Fibroblast of lung (primary cell): ENCODE measurements around the gene NUP85. TPM values are rescaled to one million over a fixed set of nuclear protein-coding genes. Genes with fewer than 3 reads are reported as not detected.
"Not testable (repeated sequence)": the region's sequence is repeated elsewhere in the genome, so short reads cannot be mapped to it uniquely, and the experiment has no call there.

Source experiments
- DNase-seq, 2 donors: peaks; one replicate each; pipeline versions ENCODE4 v3.0.0 to v3.0.0-alpha.2; 2010; ENCODE audit warnings: low read depth in 2 of 2
- H2AFZ ChIP-seq: 2 replicates; pipeline ENCODE4 v1.5.1; 2012; ENCODE audit warnings: low read length, control low read depth, inconsistent platforms
- H3K27ac ChIP-seq: 2 replicates; pipeline ENCODE4 v1.5.1; 2011; ENCODE audit warnings: low read length, control low read depth; ENCODE audit not compliant: insufficient read depth
- H3K27me3 ChIP-seq: 2 replicates; pipeline ENCODE4 v1.5.1; 2011; ENCODE audit warnings: mild to moderate bottlenecking, low read length; ENCODE audit not compliant: control insufficient read depth, insufficient read depth
- H3K36me3 ChIP-seq: 2 replicates; pipeline ENCODE4 v1.5.1; 2011; ENCODE audit warnings: low read length; ENCODE audit not compliant: control insufficient read depth, insufficient read depth
- H3K4me1 ChIP-seq: 2 replicates; pipeline ENCODE4 v1.5.1; 2011; ENCODE audit warnings: low read length; ENCODE audit not compliant: control insufficient read depth, insufficient read depth; ENCODE audit errors: extremely low read depth
- H3K4me2 ChIP-seq: 2 replicates; pipeline ENCODE4 v1.5.1; 2011; ENCODE audit warnings: low read length, control low read depth; ENCODE audit not compliant: insufficient read depth; ENCODE audit errors: extremely low read depth
- H3K4me3 ChIP-seq, 4 experiments: fragments of 200-600 bp in 1 of 4; sonication (generic) in 1 of 4; replicated peaks in 1 of 4; 2 replicates each; pipeline ENCODE4 v1.5.1; 2011 to 2016; ENCODE audit warnings: low read length in 4 of 4, low read depth in 3 of 4, mild to moderate bottlenecking in 3 of 4, control low read depth in 2 of 4, inconsistent platforms in 1 of 4, mixed read lengths in 1 of 4; ENCODE audit not compliant: insufficient read depth in 1 of 4; ENCODE audit errors: control extremely low read depth in 1 of 4
- H3K79me2 ChIP-seq: 2 replicates; pipeline ENCODE4 v1.5.1; 2012; ENCODE audit warnings: mild to moderate bottlenecking, low read length, inconsistent platforms; ENCODE audit not compliant: control insufficient read depth, insufficient read depth
- H3K9ac ChIP-seq: 2 replicates; pipeline ENCODE4 v1.5.1; 2011; ENCODE audit warnings: mild to moderate bottlenecking, low read length, control low read depth; ENCODE audit not compliant: insufficient read depth
- H3K9me3 ChIP-seq: 2 replicates; pipeline ENCODE4 v1.5.1; 2012; ENCODE audit warnings: low read depth, low read length; ENCODE audit not compliant: control insufficient read depth, insufficient read depth
- H4K20me1 ChIP-seq: 2 replicates; pipeline ENCODE4 v1.5.1; 2011; ENCODE audit warnings: low read length; ENCODE audit not compliant: control insufficient read depth, insufficient read depth; ENCODE audit errors: extremely low read depth
- EZH2 ChIP-seq: IDR thresholded peaks from 2 replicates; pipeline ENCODE4 v1.5.1; 2012; ENCODE audit warnings: low read length, control low read depth, mild to moderate bottlenecking; ENCODE audit errors: missing control alignments
- polyA plus RNA-seq, 2 donors: library from polyadenylated mRNA; depleted of rRNA in 1 of 2; stranded (reverse) in 1 of 2; unstranded in 1 of 2; fragments of >200 nt; gene quantifications; 2 replicates each; pipeline ENCODE4 v1.2.1, GENCODE V29; 2011 to 2012; ENCODE audit warnings: missing spikeins in 1 of 2
- total RNA-seq: library from RNA; depleted of rRNA; stranded (reverse); fragments of >200 nt; gene quantifications from 2 replicates; pipeline ENCODE4 v1.2.1, GENCODE V29; 2014
- TF ChIP-seq, protein P1 (sequence below), 2 donors: IDR thresholded peaks in 1 of 2; conservative IDR thresholded peaks in 1 of 2; 1 replicate in 1 of 2; 2 replicates in 1 of 2; pipeline ENCODE4 v1.5.1; 2011 to 2012; ENCODE audit warnings: low read length in 2 of 2, control low read depth in 1 of 2, inconsistent platforms in 1 of 2, low read depth in 1 of 2, mild to moderate bottlenecking in 1 of 2

Gene NUP85
- total and polyA plus RNA-seq, 2 donors (not counting 1 experiment from before 2014, with no cell fraction given) = 18.5 to 29.6 TPM

DNA sequence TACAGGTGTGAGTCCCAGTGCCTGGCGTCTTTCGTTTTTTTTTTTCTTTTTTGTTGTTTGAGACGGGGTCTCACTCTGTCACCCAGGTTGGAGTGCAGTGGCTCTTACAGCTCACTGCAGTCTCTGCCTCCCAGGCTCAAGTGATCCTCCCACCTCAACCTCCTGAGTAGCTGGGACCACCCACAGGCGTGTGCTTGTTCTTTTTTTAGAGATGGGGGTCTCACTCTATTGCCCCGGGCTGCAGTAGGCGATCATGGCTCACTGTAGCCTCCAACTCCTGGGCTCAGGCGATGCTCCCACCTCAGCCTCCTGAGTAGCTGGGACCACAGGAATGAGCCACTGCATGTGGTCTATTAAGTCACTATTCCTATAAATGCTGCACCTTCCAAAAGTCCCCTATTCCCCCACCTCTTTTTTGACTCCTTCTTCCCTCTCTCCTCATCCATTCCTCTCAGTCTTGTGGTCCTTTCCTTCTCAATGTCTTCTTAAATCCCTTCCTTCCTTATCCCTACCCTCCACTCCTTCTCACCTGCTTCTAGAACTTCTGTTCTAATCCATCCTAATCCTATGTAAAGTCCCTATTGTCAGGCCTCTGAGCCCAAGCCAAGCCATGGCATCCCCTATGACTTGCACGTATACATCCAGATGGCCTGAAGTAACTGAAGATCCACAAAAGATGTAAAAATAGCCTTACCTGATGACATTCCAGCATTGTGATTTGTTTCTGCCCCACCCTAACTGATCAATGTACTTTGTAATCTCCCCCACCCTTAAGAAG, 46.7 kb downstream of the NUP85 start:
- Histone ChIP-seq H3K27ac (no peak overlapping the region), H3K36me3 (no peaks in the 10 kb centered on the region), H3K4me2 (no peak overlapping the region), H3K79me2 (peaks cover 13% of the 10 kb centered on the region), H3K9ac (no peak overlapping the region), H3K9me3 (no peaks in the 10 kb centered on the region), H4K20me1 (no peaks in the 10 kb centered on the region), H3K4me3 (no peak overlapping the region), H3K4me1 (no peaks in the 10 kb centered on the region), H2AFZ (no peak overlapping the region), H3K27me3 (no peaks in the 10 kb centered on the region)
- TF ChIP-seq, protein P1, sequence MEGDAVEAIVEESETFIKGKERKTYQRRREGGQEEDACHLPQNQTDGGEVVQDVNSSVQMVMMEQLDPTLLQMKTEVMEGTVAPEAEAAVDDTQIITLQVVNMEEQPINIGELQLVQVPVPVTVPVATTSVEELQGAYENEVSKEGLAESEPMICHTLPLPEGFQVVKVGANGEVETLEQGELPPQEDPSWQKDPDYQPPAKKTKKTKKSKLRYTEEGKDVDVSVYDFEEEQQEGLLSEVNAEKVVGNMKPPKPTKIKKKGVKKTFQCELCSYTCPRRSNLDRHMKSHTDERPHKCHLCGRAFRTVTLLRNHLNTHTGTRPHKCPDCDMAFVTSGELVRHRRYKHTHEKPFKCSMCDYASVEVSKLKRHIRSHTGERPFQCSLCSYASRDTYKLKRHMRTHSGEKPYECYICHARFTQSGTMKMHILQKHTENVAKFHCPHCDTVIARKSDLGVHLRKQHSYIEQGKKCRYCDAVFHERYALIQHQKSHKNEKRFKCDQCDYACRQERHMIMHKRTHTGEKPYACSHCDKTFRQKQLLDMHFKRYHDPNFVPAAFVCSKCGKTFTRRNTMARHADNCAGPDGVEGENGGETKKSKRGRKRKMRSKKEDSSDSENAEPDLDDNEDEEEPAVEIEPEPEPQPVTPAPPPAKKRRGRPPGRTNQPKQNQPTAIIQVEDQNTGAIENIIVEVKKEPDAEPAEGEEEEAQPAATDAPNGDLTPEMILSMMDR (conservative IDR thresholded peaks at IDR 0.05 in 1 of 2, IDR thresholded peaks at IDR 0.05 in 1 of 2; ENCODE audit: low read depth in 1 of 2, low read length in 2 of 2) = no peak
- TF ChIP-seq EZH2 = no peak
- no peak for DNase-seq

DNA sequence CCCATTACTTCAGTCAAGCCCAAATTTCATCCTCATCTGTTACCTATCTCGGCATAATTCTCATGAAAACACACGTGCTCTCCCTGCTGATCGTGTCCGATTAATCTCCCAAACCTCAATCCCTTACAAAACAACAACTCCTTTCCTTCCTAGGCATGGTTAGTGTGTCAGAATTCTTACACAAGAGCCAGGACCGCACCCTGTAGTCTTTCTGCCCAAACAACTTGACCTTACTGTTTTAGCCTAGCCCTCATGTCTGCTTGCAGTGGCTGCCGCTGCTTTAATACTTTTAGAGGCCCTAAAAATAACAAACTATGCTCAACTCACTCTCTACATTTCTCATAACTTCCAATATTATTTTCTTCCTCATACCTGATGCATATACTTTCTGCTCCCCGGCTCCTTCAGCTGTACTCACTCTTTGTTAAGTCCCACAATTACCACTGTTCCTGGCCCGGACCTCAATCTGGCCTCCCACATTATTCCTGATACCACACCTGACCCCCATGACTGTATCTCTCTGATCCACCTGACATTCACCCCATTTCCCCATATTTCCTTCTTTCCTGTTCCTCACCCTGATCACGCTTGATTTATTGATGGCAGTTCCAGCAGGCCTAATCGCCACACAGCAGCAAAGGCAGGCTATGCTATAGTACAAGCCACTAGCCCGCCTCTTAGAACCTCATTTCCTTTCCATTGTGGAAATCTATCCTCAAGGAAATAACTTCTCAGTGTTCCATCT, 50.6 kb downstream of the NUP85 start:
- H3K27me3 ChIP-seq, H3K4me3 ChIP-seq, DNase-seq, H2AFZ ChIP-seq, H3K4me2 ChIP-seq, H3K4me1 ChIP-seq, H4K20me1 ChIP-seq, H3K9me3 ChIP-seq, H3K9ac ChIP-seq, H3K27ac ChIP-seq, H3K36me3 ChIP-seq: not testable (repeated sequence)
- peaks cover 32% of the 10 kb centered on the region for H3K79me2 ChIP-seq

DNA sequence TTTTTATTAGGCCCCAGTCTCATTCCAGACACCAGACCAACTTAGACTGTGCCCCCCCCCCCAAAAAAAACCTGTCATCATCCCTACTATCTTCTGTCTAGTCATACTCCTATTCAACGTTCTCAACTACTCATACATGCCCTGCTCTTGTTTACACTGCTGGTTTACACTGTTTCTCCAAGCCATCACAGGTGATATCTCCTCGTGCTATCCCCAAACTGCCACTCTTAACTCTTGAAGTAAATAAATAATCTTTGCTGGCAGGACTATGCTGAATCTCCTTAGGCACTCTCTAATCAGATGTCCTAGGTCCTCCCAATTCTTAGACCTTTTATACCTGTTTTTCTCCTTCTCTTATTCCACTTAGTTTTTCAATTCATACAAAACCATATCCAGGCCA, 51.7 kb downstream of the NUP85 start:
- H3K27ac ChIP-seq, H3K9ac ChIP-seq, H3K36me3 ChIP-seq, H3K4me2 ChIP-seq, H3K9me3 ChIP-seq, H3K4me1 ChIP-seq, H4K20me1 ChIP-seq, H2AFZ ChIP-seq, DNase-seq, H3K27me3 ChIP-seq, H3K4me3 ChIP-seq: not testable (repeated sequence)
- peaks cover 33% of the 10 kb centered on the region for H3K79me2 ChIP-seq
